Hematopoietic multipotent progenitor cell (in vitro differentiated cells): ENCODE measurements around the gene PTPRE. TPM values are rescaled to one million over a fixed set of nuclear protein-coding genes. Genes with fewer than 3 reads are reported as not detected.

Experiments used
- DNase-seq, 3 donors: peaks; one replicate each; pipeline ENCODE4 v3.0.0-alpha.2; 2011 to 2015; ENCODE audit warnings: low read depth in 2 of 3, low spot score in 2 of 3
- total RNA-seq: library from RNA; depleted of rRNA; stranded (reverse); fragments of >200 nt; gene quantifications from one replicate; pipeline ENCODE4 v1.2.3, GENCODE V29; 2012

The PTPRE gene
- total RNA-seq, 1 donor = 86.2 TPM

- no peak for DNase-seq
Observed at GRCh38 chr10:128016423-128017060, 109.6 kb downstream of the PTPRE start.

- DNase-seq = no peak
Observed at GRCh38 chr10:128017822-128018221, 110.9 kb downstream of the PTPRE start.

GRCh38 chr10:128018236-128018635 is 111.3 kb downstream of the PTPRE start:
- DNase-seq = peak in 2 of 3 donors; percentile 83 to 91

GRCh38 chr10:128018691-128019090 is 111.8 kb downstream of the PTPRE start:
- no peak for DNase-seq

GRCh38 chr10:128022261-128023196 is 115.6 kb downstream of the PTPRE start:
- DNase-seq = no peak

- DNase-seq = no peak
Observed at GRCh38 chr10:128024426-128024825, 117.5 kb downstream of the PTPRE start.

GRCh38 chr10:128025437-128025836 is 118.5 kb downstream of the PTPRE start:
- no peak for DNase-seq

- no peak for DNase-seq
Observed at GRCh38 chr10:128025951-128026350, 119.0 kb downstream of the PTPRE start.

GRCh38 chr10:128026615-128027300 is 119.9 kb downstream of the PTPRE start:
- peak in 2 of 3 donors; percentile 46 to 62 for DNase-seq

- no peak for DNase-seq
Observed at GRCh38 chr10:128027306-128027705, 120.4 kb downstream of the PTPRE start.

- DNase-seq = no peak
Observed at GRCh38 chr10:128027822-128028507, 121.1 kb downstream of the PTPRE start.

- no peak for DNase-seq
Observed at GRCh38 chr10:128028508-128029289, 121.8 kb downstream of the PTPRE start.

GRCh38 chr10:128029290-128029651 is 122.4 kb downstream of the PTPRE start:
- DNase-seq = no peak

GRCh38 chr10:128029731-128030369 is 122.9 kb downstream of the PTPRE start:
- no peak for DNase-seq

- no peak for DNase-seq
Observed at GRCh38 chr10:128030498-128031072, 123.7 kb downstream of the PTPRE start.

- no peak for DNase-seq
Observed at GRCh38 chr10:128031216-128031615, 124.3 kb downstream of the PTPRE start.

GRCh38 chr10:128032466-128032865 is 125.6 kb downstream of the PTPRE start:
- DNase-seq = no peak

GRCh38 chr10:128035557-128035973 is 128.7 kb downstream of the PTPRE start:
- DNase-seq = peak in 2 of 3 donors; percentile 40 to 46

- no peak for DNase-seq
Observed at GRCh38 chr10:128036011-128036615, 129.2 kb downstream of the PTPRE start.
